GM15510 (cell line): ENCODE results near the gene RASGEF1B.

ENCODE experiments used
- POLR2A ChIP-seq: IDR thresholded peaks from 3 replicates; pipeline ENCODE4 v1.6.1; 2011; ENCODE audit warnings: borderline replicate concordance; ENCODE audit not compliant: insufficient read length; ENCODE audit errors: extremely low read depth

The RASGEF1B gene

DNA sequence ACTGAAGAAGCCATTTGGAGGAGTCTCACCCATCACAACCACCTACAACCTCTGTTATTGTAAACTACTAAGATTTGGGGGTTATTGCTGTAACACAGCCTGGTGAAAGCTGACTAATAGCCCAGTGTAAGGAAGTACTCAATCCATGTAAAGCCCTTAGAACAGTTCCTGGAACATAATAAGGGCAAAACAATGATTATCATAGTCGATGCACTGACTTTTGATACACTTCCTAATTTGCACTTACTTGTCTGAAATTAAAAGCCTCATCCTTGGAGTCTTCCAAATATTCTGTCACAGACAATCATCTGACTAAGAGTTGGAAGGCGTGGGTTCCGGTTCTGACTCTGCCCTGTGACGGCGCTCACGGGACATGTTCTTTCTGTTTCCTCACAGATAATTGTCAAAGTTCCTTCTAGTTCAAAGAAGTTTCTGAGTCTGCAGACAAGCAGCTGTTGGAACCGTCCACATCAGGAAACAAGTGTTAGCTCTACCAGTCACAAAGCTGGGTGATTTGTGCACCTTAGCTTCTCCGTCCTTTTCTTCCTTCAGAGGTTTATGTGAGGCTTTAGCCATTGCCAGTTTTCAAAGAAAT is 33.4 kb upstream of the RASGEF1B start:
- no peak for TF ChIP-seq POLR2A

DNA sequence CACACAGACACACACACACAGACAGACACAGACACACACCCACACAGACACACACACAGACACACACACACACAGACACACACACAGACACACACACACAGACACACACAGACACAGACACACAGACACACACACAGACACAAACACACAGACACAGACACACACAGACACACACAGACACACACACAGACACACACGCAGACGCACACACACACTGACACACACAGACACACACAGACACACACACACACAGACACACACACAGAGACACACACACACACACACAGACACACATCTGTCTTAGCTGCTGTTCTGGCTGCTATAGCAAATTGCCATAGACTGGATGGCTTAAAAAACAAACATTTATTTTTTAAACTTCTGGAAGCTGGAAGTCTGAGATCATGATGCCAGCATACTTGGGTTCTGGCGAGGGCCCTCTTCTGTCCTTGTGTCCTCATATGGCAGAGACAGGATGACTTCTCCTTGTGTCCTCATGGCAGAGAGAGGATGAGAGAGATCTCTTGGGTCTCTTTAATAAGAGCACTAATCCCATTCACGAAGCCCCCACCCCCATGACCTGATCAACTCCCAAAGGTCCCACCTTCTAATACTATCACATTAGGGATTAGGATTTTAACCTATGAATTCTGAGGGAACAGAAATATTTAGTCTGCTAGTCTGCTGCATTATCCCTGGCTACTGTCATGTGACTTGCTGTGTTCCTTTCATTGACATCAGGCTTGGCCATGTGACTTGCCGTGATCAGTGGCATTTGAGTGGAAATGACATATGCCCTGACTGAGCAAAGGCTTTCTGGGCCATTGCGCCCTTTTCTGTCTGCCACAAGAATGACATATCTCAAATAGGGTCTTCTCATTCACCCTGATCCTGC is 32.7 kb upstream of the RASGEF1B start:
- no peak for TF ChIP-seq POLR2A

DNA sequence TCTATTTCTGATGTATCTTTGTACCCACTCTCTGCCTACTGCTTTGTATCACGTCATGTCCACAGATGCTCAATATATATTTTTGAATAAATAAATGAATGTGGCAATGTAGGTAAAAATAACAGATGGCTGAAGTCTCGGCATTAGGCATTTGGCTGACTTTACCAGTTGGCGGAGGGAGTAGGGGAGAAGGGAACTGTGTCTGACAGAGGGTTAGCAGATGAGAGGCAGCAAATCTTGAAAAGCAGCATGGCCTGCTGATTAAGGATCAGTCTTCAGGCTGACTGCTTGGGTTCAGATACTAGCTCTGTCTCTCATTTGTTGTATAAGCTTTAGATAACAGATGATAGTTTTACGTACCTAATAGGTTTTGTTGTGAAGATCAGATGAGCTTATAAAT is 31.9 kb upstream of the RASGEF1B start:
- TF ChIP-seq POLR2A: no peak

DNA sequence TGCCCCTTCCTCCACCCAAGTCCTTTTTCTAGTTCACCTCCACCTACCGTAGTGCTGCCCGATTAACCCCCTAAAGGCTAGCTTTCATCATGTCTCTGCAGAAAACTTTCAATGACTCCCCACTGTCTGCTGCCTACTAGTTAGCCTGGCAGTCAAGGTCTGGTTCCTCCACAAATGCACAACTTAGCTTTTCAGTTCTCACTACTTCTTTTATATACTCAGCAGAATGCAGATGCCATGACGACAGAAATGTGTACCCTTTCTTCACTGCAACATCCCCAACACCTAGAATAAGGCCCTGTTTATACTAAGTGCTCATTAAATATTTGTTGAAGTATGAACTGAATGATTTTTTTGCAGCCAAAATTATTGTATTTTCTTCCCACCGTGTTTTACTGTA is 30.9 kb upstream of the RASGEF1B start:
- no peak for TF ChIP-seq POLR2A

DNA sequence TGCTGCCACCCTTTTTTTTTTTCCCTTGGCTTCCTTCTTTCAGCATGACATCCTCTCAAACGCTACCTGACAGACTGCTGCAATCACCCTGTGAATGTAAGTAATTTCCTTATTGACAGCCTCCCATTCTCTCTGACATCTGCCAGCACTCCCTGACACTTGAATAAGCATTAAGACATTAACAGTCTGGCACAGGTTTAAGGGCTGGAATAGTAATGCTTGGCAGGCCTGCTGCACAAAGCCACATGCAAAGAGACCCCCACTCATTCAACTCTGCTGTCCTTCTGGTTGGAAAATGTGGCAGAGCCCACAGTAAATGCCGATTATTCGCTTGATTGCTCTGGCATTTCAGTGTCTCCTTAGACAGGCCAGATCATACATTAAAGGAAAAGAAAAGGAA is 28.1 kb upstream of the RASGEF1B start:
- TF ChIP-seq POLR2A: no peak

DNA sequence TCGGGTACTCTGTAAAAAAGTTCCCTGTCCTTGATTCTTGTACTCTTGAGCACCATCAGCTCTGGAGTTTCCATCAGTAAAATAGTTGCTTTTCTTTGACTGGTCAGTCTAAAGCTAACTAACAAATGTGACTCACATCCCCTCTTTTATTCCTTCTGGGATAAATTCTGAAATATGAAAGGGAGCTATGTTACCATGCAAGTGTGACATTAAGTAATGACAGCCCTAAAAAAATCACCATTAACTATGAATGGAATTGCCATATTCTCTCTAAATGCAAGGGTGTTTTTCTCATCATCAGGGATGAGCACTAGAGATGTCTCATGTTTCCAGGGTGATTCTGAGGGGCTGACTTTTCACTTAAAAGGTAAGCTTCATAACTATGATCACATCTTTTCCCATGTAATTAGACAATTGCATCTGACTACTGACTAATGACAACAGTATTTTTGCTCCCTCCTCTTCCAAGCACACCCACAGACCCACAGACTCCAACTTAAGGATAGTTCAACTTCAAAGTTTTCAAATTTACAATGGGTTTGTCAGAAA is 26.9 kb upstream of the RASGEF1B start:
- no peak for TF ChIP-seq POLR2A

DNA sequence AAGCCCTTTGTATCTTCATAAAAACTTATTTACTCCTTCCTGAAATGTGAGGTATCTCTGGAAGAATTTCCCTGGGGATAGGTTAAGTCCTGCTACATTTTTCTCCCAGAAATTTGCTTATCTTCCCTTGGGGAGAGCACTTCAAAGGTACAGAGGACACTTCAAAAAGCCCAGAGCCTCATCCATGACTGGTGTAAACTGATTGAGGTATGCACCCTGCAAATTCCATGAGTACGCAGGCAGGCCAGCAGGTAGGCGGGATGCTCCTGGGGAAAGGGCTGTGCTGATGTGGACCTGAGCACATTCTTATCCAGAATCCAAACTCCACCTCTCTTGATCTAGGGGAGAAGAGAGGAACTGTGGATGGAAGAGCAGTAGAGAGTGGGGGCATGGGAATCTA is 26.3 kb upstream of the RASGEF1B start:
- no peak for TF ChIP-seq POLR2A

DNA sequence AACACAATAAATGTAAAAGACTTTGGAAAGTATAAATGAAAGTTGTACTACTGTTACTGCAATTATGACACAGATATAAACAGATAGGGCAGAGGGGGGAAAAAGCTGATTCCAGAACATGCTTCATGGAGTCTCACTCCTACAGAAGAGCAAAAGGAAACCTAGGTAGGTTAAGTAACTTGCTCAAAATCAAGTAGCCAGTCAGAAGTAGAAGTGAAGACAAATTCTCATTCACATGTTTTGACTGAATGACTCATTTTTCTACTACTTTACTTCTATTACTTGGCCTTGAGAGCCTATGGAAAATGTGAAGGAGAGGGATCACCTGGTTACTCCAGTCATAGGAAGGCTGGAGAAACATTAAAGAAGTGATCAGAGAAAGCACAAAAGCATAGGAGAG is 23.6 kb upstream of the RASGEF1B start:
- no peak for TF ChIP-seq POLR2A

DNA sequence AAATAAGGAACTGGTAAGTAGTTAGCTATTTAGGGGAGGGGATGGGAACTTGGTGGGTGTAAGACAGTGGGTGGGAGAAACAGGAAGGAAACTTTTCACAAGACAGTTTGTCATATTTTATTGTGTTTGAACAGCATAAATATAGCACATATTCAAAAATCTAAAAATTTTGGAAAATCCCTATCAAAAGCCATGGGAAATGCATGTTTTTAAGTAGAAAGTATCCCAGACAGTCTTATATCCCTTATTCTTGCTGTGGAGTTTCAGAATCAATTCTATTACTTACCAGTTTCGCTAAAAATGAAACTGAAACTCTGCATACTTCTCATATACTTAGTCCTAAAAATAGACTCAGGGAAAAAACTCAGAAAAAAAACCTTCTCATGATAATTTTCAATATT is 22.3 kb upstream of the RASGEF1B start:
- TF ChIP-seq POLR2A: no peak

DNA sequence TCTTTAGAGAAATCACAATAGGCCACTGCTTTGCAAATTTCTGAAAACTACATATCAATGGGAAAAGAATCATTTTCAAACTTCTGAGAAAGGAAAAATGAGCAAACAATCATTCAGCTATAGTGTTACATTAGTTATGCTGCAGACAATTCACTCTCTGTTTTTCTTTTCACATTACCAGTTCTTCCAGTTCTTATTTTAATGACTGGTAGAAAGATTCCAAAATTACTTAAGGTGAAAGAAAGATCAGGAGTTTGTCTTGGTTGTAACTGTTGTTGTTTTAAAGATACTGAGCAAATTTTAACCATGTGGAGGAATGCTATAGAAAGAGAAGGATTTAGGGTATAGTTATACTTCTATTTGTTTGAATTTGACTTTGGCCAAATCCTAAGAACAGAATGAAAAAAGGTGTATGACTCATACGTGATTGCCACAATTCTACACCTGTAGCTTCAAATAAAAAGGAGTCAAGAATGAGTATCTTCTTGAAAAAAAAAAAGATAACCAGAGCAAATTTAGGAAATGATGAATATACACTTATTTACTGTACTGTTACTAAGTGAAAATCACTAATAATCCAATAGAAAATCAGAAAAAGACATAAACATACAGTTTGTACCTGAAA is 21.0 kb upstream of the RASGEF1B start:
- no peak for TF ChIP-seq POLR2A

DNA sequence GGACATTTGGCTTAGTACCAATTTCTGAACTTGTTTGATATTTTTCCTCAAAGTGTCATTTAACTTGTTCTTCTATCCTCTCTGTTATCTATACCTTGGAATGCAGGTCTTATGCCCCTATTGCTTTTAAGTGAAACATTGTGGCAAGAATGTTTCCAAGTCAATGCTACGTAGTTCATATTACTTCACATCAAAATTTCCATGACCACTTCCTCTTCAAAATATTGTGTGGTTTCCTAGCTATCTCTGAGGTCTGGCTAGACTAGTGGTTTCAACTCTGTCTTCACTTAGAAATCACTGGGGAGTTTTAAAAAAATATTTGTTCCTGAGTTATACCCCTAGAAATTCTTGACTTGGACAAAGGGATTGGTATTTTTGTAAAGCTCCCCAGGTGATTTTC is 20.2 kb upstream of the RASGEF1B start:
- no peak for TF ChIP-seq POLR2A

DNA sequence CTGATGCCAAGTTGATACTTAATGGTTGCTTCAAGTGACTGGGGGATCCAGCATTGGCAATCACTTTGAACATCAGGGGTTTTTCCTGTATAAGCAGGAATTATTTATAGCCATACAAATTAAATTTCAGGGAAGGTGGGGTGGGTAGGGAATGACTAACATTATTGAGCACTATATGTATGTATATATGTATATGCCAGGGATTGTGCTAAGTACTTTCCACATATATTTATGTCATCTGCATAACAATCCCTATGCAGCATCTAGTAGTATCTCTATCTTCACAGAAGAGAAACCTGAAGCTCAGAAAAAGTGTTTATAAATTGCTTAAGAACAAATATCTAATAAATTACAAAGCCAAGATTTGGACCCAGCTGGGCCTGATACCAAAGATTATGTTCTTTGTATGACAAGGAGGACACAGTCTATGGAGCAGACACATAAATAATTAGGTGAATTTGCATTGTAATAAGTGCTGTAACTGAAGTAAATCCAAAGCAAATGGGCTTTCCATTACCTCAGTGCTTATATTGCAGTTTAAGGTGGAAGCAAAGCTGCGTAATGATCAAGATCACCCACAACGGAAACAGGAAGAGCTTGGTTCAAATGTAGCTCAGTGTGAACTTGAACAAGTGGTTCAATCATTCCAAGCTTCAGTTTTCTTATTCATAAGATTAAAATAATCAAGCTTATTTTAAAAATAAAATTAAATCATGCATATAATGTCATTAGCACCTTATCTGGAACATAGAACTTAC is 18.9 kb upstream of the RASGEF1B start:
- no peak for TF ChIP-seq POLR2A

DNA sequence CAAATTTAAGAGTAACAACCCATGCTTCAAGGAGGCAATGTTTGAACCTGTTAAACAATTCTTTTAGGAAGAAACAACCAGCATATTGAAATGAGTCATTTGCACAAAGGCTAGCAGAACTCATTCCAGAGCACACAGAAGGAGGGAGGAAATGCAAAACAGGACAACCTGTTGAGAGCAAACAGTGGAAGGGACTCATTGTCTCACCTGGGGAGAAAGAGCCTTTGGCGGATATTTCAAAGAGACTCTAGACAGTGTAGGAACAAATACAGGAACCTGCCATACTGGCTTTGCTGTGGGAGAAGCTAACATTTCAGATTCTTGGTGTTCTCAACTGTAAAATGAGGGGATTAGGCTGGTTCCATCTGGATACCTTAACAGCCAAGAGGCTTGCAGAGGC is 14.8 kb upstream of the RASGEF1B start:
- no peak for TF ChIP-seq POLR2A

DNA sequence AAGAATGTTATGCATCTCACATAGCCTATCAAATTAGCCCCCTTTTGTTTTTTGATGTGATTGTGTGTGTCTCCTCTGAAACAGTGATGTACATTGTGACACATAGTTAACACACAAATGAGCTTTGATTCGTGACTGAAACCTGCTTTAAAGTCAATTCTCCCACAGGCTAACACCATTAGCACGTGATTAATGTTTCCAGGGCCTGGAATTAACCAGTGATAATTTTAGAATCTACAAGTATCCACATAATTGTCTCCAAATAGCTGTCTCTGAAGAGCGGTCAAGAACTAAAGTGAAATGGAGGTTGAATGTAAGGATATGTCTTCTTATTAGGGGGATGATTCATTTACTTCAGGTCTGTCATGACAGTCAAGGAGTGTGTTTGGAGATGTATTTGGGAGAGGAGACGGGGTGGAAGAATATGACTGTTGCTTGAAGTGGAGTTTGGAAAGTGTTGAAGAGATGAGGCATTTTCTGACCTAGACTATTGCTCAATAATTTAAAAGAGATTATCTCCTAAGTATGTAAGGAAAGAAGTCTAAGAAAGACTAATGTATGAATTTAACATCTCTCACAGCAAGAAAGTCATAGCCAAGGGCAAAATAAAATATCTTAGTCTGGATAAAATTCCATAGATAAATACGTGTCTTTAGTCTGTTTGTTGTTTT is 13.7 kb upstream of the RASGEF1B start:
- no peak for TF ChIP-seq POLR2A
